GM18909 (cell line): ENCODE data around the gene AKAP8L.

Source experiments
- ATAC-seq: cut with Tn5 transposase; IDR thresholded peaks from one replicate; pipeline ENCODE4 v1.9.1; 2021; ENCODE audit warnings: mild to moderate bottlenecking; ENCODE audit not compliant: unreplicated experiment, poor library complexity

AKAP8L gene

GRCh38 chr19:15436012-15436825, 17.4 kb upstream of the AKAP8L start:
- ATAC-seq: no peak

DNA sequence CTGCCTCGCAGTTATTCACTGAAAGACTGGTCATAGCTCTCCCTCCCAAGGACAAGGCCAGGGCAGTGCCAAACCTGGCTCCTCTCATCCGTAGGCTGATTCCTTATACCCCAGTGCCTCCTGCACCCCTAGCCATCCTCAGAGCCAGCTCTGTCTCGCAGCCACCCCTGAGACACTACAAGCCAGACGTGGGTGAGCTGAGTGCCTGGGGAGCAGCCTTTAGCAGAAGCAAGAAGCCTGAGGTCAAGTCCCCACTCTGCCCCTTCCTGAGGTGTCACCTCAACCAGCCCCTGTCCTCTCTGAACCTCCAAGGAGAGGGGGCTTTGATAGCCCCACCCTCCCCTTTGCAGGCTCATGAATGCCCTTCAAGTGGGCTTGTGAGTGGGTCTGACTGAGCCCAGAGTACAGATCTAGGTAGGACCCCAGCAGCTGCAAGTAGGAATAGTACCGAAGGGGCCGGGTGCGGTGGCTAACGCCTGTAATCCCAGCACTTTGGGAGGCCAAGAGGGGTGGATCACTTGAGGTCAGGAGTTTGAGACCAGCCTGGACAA, 14.8 kb upstream of the AKAP8L start:
- ATAC-seq: no peak

GRCh38 chr19:15432629-15433518, 14.1 kb upstream of the AKAP8L start:
- peak; percentile 82 for ATAC-seq

DNA sequence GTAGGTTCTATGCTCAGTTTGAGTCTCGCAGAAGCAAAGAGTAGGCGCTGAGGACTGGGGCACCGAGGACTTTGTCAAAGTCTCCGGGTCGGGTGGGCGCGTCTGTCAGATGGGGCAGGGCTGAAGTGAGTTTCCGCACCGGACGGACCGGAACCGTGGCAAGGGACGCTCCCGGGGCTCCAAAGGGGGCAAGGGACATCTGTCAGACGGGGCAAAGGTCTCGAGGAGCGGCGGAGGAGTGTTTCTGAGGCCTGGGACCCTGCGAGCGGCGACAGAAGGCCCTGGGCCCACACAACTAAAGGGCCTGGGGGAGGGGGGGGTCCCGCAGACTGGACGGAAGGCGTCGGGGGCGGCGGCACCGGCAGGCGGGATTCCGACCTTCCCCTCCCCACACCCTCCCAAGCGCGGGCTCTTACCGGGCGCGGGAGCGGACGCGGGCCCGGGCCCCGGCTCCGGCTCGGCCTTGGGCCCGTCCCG, 13.3 kb upstream of the AKAP8L start:
- peak; percentile 11 for ATAC-seq

GRCh38 chr19:15431396-15432017, 12.7 kb upstream of the AKAP8L start:
- no peak for ATAC-seq

GRCh38 chr19:15430526-15431120, 11.8 kb upstream of the AKAP8L start:
- no peak for ATAC-seq

DNA sequence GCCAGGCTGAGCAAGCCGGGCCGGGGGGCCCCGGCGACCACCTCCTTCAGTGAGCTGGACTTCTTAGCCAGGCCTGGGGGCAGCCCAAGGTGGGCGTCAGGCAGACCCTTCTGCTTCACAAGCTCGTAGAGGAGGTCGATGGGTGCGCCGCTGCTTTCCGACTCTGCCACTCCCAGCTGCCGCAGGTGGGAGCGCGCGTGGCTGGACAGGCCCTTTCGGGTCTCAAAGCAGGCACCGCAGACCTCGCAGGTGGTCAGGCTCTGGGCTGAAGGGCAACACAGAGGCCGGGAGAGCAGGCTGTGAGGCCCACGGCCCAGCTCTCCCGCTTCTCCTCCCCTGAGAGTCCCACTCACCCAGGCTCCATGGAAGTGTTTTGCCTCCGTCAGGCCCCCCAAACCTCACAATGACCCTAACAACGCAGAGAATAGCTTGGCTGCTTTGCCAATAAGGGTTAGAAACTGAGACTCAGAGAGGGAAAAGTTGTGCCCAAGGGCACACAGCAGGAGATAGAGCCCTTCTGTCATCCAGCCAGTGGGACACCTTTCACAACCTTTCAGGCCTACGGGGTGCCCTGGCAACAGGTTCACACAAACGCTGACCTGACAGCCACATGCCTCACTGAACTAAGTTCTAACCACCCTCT, 11.2 kb upstream of the AKAP8L start:
- no peak for ATAC-seq

DNA sequence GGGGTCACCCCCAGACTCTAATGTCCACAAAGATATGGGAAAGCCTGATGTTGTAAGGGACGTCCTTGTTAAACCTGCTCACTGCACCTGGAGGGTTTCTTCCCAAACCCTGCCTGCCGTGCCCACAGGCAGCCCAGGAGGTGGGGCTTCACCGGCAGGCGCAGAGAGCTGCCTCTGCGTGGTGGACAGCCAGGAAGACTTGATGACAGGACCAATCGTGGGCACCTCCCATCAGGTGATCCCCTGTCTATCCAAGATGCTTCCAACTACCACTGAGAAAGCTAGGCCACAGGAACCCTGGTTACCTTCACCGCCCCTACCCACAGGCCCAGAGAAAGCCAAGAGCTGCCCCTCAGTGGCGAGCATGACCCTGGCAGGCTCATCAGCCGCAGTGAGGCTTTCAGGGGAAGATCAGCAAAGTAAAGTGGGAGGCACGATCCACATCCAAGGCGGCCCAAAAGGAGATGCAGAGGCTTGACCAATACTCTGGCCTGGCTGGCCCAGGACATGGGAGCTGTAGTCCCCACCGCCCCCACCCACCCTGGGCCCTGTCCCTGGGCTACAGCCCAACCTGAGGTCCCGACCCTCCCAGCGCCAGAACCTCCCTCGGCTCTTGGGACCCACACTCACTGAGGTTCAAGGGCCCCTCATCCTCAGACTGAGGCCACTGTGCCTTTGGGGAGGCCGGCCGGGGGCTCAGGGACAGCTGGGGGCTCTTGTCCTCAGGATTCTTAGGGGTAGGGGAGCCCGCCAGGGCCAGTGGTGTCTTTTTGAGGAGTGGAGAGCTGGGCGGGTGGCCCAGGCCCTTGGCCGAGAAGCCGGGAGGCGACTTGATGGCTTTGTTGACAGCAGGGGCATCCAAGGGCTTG, 10.4 kb upstream of the AKAP8L start:
- ATAC-seq: no peak

DNA sequence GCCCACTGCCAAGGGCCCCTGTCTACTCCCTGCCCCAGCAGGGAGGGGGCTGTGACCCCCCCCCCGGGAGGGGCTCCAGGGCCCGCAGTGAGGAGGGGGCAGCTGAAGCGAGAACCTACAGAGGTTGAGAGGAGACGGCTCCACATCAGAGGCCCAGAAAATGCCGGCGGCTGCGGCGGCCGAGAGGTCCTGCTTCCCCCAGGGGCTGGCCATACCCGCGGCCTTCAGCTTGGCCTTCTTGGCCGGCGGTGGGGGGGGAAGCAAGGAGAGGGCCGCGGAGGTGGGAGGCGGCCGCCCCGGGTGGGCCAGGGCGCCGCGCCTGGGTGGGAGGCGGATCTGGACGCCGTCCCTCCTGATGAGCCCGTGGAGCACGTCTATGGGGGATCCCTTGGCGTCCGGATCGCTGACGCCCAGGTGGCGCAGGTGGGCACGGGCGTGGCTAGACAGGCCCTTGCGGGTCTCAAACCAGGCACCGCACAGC, 9.2 kb upstream of the AKAP8L start:
- ATAC-seq: no peak

GRCh38 chr19:15427350-15427700, 8.5 kb upstream of the AKAP8L start:
- ATAC-seq: no peak

DNA sequence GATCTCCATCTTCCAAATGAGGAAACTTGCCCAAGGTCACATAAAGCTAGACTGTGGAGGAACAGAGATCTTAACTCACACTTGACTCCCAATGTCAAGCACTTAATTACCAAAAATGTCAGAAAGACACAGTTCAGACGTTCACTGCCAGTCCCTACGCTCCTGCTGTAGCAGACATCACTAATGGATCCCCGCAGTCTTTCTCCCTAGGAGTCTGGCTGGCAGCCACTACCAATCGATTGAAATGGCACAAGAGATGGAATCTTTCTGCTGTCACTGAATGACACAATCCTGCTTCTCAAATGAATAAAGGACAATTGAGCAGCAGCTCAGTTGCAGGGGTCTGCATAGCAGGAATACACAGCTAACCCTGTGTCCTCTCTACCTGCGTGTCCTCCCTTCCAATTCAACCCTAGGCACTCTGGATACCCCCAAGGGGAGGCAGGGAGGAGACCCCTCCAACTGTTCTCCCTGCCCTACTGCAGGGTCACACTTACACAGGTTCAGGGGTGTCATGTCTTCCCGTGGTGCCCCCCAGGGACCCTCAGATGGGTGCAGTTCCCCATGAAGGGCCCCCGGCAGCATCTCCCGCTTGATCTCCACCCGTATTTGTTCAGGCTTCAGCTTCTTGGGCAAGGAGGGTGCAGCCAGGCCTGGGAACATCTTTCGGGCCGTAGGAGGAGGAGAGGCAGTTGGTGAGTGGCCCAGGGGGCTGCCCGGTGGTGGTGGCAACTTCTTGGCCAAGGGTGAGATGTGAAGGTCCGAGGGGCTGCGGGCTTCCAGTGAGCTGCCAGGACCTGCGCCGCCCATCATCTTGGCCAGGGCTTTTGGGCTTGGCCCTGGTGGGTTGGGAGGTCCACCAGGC, 7.9 kb upstream of the AKAP8L start:
- ATAC-seq: no peak

GRCh38 chr19:15425321-15425950, 6.6 kb upstream of the AKAP8L start:
- ATAC-seq: no peak

DNA sequence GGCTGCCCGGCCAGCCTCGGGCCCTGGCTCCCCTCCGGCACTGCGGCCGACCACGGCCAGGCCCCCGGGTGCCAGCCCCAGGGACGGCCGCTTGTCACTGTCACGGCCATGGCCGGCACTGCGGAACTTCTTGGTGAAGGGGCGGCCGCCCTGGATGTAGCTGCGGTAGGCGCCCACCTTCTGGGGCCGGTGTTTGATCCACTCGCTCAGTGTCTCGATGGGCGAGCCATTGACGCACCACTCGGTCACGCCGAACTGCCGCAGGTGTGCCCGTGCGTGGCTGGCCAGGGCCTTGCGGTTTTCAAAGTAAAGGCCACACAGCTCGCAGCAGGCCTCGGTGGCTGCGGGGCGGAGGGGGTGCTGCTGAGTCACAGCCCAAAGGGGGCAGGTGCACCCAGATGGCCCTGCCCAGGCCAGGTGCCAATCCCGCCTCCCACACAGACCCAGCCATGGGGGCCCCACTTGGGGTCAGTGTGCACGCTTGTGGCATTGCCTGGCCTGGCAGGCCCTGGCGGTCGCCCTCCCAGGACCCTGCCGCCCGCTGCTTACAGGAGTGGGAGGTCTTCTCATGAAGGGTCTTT, 6.0 kb upstream of the AKAP8L start:
- ATAC-seq: no peak

GRCh38 chr19:15424121-15424520, 5.3 kb upstream of the AKAP8L start:
- ATAC-seq: no peak

GRCh38 chr19:15423130-15423529, 4.3 kb upstream of the AKAP8L start:
- ATAC-seq: no peak

DNA sequence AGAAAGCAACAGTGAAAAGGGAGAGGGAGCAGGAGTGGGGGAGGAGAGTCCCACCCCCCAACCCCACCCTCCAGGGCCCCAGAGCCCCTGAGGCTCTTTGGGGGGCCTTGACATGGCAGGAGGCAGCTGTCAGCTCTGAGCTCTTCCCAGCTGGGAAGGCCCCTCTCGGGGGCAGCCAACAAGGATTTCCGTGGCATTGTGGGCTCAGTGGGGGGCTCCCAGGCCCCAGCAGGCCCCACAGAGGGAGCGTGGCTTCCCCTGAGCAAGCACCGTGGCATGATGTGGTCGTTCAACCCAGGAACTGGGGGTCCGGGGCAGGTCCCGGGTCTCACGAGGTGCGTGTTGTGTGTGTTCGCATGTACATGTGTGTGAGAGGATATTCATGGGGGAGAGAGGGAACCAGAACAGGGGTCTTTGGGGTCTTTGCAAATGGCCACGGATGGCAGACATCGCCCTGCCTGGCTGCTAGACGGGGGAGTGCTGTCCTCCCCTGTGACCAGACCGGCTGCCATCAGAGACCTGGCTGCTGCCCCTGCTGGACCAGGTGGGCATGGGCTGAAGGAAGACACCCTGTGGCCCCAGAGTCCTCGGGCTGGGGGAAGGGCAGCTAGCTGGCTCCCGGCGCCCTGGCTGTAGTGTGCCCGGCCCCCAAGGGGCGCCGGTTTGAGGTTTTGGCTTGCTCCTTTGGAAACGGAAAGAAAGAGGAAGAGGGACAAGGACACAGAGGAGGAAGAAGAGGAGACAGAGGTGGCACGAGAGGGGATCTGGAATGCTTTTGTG, 3.7 kb upstream of the AKAP8L start:
- no peak for ATAC-seq
